DMS 273 treated with DMSO at 0.1 percent for 48 hours (cell line): ENCODE results near the gene LCMT2.

Source experiments
- DNase-seq: peaks from one replicate; lab custom pipeline; 2025; lab: John Stamatoyannopoulos, UW

LCMT2 gene

DNA sequence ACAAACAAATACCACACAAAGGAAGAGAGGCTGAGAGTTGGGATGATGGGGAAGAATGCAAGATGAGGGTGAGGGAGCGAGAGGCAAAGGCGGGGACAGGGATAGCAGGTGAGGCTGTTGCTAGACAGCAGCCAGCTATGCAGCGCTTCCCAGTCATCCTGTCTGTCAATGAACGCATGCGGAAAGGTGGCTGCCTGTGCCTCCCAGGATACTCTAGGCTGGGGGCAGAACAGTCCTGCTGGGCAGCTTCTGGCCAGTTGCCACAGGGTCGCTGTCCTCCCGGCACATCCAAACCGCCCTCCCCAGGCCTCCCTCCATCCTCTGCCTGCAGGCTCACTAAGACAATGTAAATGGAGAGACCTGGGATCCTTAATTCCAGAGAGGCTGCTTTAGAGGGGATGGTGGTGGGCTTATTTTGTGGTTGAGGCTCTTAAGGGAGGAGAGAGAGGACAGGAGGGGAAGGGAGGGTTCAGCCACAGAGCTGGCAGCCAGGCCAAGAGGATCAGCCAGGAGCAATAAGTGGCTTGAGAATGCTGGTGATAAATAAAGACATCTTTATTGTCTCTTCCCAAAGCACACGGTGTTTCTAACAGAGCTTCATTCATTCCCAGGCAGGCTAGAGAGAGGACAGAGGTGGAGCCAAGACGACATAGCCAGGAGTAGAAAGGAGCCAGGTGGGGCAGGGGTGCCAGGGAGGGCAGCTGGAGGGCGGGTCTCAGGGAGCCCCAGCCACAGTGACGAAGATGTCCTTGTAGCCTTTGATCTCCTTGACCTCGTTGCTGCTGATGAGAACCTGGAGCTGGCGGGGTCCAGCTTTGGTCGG is 54.4 kb downstream of the LCMT2 start:
- DNase-seq = no peak

DNA sequence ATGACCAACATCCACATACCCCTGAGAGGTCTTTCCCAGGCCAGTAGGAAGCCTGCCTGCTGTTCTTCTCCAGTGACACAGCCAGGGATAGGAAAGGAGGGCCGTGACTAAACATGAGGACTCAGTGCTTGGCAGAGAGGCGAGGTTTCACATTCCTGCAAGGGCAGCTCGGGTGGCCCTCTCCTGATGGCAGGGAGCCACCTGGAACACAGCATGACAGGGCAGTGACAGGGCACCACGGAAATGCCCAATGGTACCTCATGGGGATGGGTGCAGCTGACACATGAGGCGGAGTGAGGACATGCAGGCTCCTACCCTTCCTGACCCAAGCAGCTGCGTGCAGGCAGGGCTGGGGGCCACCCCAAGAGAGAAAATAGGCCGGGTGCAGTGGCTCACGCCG is 56.2 kb downstream of the LCMT2 start:
- no peak for DNase-seq
